ENCODE measurements around the gene KCNMA1.
A peak's percentile ranks its signal among the peaks of the same experiment; 100 is the strongest.

KCNMA1 gene

GRCh38 chr10:77226853-77227565, 410.6 kb downstream of the KCNMA1 start:
- DNase-seq = no peak

- no peak for DNase-seq
Measured at GRCh38 chr10:77226452-77226851, 411.2 kb downstream of the KCNMA1 start.

DNA sequence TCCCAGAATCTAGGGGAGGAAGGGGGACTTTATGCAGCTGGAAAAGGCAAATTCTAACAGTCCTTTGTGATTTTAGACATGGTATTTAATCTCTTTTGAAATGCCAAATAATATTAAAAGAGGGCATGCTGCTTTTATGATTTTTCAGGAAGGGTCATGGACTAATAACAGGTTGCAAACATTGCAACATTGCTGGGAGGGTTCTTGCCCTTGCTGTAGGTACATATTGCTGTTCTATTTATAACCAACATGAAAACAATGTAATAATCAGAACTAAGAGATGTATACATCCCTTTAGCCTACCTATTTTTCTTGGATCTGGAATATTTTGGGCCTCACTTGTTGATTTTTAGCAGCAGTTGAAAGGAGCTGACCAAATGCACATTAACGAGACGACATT, 411.6 kb downstream of the KCNMA1 start:
- DNase-seq = no peak

DNA sequence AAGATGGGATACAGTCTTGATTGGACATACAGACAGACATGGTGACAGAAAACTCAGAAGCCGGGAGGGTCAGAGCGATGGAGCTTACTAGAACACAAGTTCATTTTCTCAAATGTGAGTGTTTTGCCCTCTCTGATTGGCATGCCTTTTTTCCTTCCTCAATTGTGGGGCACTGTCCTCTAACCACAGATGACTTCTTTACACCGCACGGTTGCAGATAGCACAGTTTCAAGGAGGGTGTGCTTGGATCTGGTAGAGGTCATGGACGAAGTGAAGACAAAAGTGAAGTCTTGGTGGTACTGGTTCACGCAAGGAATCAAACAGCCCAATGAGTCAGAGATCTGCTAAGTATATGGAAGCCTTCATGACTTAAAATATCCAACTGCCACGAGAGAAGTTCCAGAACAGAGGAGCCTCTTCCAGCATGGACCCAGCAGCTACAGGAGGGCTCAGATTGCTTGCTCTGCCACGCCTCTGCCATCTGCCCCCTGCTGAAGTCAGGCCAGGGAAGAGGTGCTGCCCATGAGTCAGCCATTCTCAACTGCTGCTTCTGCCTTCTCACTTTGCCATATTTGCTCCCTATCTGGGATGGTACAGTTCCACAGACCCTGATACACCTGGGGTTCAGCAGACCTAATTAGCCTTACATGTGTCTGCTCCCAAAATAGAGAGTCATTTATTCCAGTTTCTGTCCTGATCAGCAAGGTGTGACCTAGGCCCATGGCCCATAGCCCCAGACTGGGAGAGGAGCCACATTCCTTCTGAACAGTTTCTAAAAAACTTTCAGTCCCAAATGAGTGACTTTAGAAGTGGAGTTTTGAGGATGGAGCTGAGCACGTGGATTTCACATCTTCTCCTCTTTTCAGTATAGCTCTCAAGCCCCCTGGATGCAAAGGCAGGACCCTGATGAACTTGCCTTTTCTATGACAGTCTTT, 413.8 kb downstream of the KCNMA1 start:
- DNase-seq = peak; percentile 51

DNA sequence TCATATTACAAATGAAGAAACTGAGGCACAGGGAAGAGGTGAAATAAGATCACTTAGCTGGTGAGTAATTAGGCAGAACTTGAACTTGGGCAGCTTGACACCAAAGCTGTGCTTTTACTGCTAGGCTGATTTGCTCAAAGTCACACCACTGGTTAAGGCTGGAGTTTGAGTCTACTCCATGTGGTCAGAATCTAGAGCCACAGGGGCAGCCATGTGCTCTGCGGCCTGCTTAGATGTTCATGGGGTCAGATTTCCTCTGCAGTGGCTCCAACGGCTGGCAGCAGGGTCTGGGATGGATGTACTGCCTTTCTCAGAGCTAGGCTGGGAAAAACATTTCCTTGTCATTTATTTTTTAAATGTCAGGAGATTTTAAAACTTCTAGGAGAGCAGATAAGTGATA, 417.5 kb downstream of the KCNMA1 start:
- DNase-seq = no peak

DNA sequence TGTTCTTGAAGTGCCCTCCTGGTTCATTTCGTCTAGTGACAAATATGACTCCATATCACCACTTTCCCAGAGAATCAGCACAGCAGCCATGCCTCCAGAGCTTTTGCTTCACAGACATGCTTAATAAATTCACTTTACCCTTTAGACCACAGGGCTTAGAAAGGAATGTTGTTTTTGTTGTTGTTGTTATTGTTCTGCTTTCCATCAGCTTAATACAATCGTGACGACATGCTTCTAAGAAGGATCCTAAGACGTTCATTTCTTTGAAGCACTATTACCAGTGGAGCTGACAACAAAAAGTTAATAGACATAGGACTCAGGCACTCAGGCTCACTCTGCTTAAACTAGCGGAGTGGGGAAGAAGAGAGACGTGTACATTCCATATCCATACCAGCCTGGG, 418.6 kb downstream of the KCNMA1 start:
- no peak for DNase-seq

DNA sequence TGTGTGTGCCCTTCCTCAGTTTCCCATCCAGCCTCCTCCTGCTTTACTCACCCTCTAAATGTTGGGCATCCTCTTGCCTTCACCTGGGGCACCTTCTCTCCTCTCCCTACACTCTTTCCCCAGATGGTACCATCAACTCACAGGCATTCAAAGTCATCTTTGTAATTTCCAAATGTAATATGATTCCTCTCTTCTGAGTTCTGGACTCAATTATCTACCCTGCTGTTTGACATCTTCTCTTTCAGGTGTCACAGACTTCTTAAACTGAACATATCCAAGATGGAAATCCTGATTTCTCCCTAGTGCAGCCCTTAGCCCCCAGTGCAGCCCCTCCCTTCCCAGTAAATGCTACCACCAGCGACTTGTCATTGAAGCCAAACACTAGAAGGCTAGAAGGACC, 422.8 kb downstream of the KCNMA1 start:
- DNase-seq = no peak

DNA sequence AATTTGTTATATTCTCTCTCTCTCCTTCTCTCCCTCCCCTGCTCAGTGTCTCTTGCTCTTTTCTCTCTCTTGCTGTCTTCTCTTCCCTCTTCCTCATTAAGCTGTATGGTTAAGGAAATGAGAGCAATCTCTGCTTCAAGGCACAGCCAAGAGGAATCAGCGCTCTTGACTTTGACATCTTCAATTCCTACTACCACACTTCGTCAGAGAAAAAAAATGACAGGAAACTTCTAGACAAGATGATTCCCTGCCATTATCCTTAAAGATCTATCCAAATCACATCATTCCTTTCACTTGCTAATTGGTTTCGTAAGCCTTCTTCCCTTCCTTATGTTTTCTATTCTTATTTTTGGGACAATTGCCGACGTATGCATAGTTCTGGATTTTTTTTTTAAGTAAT, 425.0 kb downstream of the KCNMA1 start:
- DNase-seq = no peak

- no peak for DNase-seq
Measured at GRCh38 chr10:77210645-77211044, 427.0 kb downstream of the KCNMA1 start.

DNA sequence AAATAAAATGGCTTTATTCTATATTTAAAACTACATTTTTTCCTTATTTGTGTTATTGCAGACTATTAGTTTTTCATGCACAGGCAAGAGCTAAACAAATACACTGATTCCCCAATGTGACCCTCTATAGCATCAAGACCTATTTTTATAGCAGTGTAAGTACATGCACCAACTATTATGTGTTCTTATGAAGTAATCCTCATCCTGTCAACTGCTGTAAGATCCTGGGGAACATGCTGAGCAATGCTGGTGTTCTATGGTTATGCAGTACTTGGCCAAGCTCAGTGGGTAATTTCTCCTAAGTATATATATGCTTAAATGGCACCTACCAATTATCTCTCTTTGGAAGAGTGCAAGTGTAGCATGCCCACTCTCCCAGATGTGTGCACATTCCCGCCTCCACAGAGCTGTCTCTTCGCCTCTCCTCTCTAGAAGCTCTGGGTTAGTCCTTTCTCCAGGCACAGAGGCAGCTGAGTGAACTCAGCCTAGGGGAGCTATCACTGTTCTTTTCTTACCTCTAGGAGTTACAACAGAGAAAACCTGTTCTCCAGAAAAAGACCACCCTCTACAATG, 428.8 kb downstream of the KCNMA1 start:
- DNase-seq = no peak

GRCh38 chr10:77207828-77208185, 429.8 kb downstream of the KCNMA1 start:
- DNase-seq = no peak

- no peak for DNase-seq
Measured at GRCh38 chr10:77207182-77207827, 430.3 kb downstream of the KCNMA1 start.

GRCh38 chr10:77205135-77205534, 432.5 kb downstream of the KCNMA1 start:
- no peak for DNase-seq

DNA sequence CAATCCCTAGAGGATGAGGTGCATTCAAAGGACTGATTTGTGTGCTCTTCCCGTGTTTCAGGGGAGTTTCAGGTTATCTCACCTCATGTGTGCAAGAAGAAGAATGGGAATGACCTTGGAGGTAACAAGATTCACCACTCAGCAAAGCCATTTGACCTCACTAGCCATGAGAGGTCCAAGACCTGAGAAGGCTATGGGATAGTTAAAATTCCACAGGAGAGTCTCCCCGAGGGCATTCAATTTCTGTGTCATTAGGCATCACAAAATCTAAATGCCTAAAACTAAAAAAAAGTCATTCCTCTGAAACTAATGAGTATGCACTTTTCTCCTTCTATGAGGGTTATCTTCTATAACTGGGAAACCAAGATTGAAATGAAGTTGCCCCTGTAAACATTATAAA, 433.4 kb downstream of the KCNMA1 start:
- DNase-seq = no peak

DNA sequence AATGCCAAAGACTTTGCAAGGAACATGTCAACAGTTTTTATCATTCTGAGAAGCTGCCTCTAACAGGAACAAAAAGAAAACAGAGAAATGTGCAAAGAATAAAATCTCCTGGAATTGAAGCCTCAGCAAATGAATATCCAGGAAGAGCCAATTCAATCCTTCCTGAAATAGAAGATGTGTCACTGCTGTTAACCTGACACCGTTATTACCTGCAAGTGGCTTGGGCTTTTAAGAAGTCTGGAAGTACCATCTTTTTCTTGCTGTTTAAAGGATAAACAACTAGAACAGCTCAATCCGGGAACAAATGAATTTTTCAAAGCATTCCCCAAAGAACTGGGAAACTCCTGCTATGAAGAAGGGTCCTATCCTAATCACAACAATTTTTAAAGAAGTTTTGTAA, 434.8 kb downstream of the KCNMA1 start:
- no peak for DNase-seq

DNA sequence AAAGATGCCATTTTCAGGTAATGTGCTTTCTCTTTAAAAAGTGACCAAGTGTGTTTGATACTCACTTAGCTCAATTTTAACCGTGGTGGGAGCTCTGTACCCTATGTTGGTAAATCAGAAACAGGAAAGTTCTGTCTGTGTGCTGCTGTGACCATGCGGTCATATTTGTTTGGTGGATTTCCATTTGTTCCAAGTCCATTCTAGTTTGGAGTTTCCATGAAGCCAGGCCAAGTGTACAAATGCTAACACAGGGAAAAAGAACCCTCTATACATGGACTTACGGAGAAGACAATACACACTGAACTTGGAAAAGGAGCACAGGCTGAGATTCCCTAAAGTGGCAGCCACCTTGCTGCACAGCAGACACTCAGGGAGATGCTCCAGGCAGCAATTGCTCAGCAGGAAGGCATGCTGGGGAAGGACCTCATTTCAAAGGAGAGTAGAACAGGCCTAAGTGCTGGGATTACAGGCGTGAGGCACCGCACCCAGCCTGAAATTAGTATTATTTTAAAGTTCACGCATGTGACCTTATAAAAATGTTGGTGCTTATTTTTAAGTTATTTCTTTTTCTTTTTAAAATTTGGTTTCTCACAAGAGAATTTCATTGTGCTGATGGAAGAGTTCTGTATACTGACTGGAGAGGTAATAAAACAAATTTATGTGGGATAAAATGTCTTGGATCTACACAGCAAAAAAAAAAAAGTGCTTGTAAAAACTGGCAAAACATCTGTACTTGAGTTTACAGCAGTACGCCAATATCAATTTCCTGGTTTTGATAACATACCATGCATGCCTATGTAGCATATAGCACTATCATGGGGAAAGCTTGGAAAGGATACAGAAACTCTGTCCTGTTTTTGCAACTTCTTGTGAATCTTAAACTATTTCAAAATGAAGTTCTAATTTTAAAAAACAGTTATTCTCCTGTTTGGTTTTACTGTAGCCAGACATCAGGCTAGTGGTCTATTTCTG, 436.2 kb downstream of the KCNMA1 start:
- DNase-seq = no peak

- no peak for DNase-seq
Measured at GRCh38 chr10:77197544-77197943, 440.1 kb downstream of the KCNMA1 start.

DNA sequence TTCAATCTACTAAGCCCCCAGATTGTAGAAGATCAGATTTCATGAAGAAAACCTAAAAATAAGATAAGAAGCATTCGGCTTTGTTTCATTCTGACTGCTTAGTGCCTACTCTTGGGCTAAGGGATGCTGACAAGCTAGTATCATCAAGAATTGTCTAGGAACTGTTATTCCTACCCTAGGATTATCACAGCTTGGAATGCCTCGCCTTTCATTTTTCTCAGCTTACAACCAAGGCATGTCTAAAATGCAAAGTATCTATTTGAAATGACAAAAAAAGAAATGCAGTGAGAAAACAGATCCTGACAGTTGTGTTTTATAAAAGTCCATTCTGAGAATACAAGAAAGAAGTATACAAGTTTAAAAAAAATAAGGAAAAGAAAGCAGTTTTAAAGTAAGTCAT, 441.0 kb downstream of the KCNMA1 start:
- no peak for DNase-seq

- DNase-seq = no peak
Measured at GRCh38 chr10:77195101-77195500, 442.5 kb downstream of the KCNMA1 start.

- DNase-seq = no peak
Measured at GRCh38 chr10:77193001-77193400, 444.6 kb downstream of the KCNMA1 start.

DNA sequence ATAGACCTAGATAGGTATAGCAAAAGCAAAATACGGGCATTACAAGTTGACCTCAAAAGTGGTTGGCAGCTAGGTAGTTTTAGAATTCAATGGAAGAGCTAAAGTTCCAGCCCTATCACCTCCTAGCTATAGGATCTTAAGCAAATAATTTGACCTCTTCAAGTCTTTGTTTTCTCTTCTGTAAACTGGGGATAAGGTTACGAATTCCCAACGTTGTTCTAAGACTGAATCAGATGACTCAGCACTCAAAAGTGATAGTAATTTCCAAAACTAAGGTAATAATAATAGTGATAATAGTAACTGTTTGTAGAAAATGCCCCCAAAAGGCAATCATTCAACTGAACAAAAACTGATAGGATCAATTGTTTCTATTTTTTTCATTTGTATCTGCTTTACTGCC, 445.2 kb downstream of the KCNMA1 start:
- DNase-seq = no peak
